Stimulated activated CD8-positive, alpha-beta memory T cell treated with anti-CD3 and anti-CD28 coated beads, Interleukin-15, amount 100 ng/mL, for 48 hours (primary cell): ENCODE measurements around the gene SLC6A19.
"Not testable (repeated sequence)": the region's sequence is repeated elsewhere in the genome, so short reads cannot be mapped to it uniquely, and the experiment has no call there.

Experiments
- DNase-seq, 2 donors: peaks; one replicate each; pipeline ENCODE4 v3.0.0-alpha.2; 2020; ENCODE audit warnings: low read depth in 2 of 2

Gene SLC6A19

GRCh38 chr5:1265461-1266455, 64.4 kb downstream of the SLC6A19 start:
- no peak for DNase-seq

- no peak for DNase-seq
Measured at GRCh38 chr5:1266791-1267190, 65.4 kb downstream of the SLC6A19 start.

- DNase-seq = not testable (repeated sequence)
Measured at GRCh38 chr5:1267464-1267863, 66.1 kb downstream of the SLC6A19 start.

GRCh38 chr5:1268056-1268455, 66.7 kb downstream of the SLC6A19 start:
- DNase-seq = no peak

DNA sequence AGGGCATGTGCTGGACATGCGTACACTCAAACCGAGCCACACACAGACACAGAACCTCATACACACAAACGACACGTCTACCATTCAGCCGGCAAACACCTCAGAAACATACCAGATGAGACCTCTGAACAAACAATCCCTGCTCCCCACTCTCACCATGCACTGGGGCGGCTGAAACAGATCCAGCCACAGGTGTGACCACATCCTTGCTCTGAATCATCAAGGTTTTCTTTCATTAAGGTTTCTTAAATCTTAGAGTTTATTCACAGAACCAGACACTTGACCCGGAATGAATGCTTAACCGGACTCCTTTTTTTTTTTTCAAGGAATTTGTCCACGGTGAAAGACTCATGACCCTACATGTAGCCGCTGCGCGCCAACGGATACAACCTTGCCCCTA, 67.3 kb downstream of the SLC6A19 start:
- peak; percentile 26 to 43 for DNase-seq

DNA sequence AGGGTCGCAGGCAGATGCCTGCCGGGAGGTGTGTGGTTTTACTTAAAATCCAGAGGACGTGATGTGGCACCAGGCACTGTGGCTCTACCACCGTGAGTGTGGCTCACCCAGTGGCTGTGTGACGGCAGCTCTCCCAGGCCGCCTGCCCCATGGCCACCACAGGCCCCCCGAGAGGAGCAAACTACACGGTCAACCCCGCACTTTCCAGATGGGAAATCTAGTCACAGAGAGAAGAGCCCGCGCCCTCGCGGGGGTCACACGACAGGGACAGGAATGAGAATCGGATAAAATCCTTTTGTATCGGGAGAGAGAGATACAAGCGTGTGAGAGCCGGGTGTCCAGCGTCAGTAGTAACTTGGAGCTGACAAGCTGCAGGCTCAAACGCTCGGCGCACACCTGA, 69.0 kb downstream of the SLC6A19 start:
- DNase-seq = no peak

DNA sequence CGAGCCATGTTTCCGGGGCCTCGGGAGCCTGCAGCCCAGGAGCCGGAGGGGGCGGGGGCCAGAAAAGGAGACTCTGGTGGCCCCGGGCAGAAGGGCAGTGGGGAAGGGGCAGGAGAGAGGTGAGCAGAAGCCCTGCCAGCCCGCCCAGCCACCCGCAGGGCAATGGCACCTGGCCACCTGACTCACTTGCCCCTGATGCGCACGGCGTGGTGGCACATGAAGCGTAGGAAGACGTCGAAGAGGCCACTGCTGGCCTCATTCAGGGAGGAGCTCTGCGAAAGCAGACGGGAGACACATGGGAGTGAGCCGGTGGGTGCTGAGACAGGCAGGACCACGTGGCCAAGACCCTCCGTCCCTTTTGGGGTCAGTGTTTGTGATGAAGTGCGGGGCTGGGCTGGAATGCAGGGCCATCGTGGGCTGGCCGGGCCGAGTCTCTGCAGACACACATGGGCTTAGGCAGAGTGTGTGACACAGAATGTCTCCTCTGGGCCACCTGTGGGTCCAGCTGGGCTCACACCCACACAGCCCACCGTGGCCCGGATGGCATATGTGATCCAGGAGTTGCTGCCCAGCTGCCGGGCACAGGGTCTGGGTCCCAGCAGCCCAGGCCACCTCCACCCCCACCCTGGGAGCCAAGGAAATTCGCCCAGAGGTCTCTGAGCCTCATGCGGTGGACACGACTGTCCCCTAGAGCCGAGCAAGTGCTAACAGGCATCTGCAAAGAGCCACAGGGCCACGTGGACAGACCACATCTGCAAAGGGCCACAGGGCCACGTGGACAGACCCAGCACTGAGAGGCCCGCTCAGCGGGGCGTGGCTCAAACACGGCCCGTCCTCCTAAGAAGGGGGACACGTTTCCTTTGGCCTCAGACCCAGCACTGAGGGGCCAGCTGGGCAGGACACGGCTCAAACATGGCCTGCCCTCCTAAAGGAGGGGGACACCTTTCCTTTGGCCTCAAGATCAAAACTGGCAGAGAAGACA, 69.8 kb downstream of the SLC6A19 start:
- DNase-seq = no peak

DNA sequence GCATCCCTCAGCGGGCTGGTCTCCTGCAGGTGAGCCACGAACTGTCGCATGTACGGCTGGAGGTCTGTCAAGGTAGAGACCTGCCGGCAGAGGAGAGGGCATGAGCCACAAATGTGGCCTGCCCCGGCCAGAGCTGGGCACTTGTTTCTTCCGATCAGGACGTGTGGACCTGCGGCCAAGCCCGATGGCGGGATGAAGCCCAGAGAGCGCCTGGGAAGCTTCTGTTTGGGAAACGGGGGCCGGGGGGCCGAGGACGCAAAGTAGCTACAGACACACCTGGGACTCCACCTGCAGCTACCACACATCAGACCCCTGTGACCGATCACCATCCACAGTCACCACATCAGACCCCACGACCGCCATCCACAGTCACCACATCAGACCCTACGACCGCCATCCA, 70.8 kb downstream of the SLC6A19 start:
- no peak for DNase-seq

DNA sequence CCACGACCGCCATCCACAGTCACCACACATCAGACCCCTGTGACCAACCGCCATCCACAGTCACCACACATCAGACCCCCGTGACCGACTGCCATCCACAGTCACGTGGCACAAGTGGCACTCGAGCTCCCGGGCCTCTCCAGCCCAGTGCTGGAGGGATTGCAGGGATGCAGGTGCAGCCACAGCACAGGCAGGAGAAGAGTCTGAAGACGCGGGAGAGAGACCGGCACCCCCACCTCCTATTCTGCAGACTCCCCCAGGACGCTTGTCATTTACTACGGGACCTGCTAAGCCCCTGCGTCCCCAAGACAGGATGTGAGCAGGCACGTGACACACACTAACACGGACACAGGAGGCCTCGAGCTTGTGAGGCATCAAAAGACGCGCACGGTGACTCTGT, 72.3 kb downstream of the SLC6A19 start:
- DNase-seq = no peak

DNA sequence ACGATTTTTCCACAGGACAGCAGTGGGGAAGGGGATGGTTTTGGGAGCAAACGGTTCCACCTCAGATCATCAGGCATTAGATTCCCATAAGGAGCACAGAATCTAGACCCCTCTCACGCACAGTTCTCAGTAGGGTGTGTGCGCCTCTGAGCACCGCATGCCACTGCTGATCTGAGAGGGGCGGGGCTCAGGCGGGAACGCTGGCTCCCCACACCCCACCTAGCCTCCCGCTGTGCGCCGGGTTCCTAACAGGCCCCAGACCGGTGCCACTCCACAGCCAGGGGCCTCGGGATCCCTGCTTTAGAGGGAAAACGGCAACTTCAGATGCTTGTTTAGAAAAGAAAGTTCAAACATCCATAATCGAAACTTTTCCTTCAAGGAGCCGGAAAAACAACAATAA, 73.1 kb downstream of the SLC6A19 start:
- DNase-seq = no peak
